Fibroblast of peridontal ligament (primary cell): ENCODE measurements around the gene ZNF727.
"Not testable (repeated sequence)": the region's sequence is repeated elsewhere in the genome, so short reads cannot be mapped to it uniquely, and the experiment has no call there.

ENCODE experiments used
- DNase-seq: peaks from one replicate; pipeline ENCODE4 v3.0.0-alpha.2; 2010; ENCODE audit errors: extremely low read depth

Gene ZNF727

GRCh38 chr7:64045301-64046040 lies at the start of gene ZNF727:
Gene ZNF727, plus strand, starts transcription at chr7:64045434. Its CDS starts 188 bp downstream, at chr7:64045622.
- DNase-seq = no peak

GRCh38 chr7:63998549-63998948 lies 46.7 kb upstream of the ZNF727 start, which contains the start of gene ZNF722:
Gene ZNF722, plus strand, starts transcription at chr7:63998849. Its CDS starts 113 bp downstream, at chr7:63998962.
- no peak for DNase-seq

GRCh38 chr7:64015496-64015895 lies 29.7 kb upstream of the ZNF727 start:
- DNase-seq = not testable (repeated sequence)

GRCh38 chr7:64035388-64035787 lies 9.8 kb upstream of the ZNF727 start:
- DNase-seq = no peak

- no peak for DNase-seq
Observed at GRCh38 chr7:64037095-64037494, 8.1 kb upstream of the ZNF727 start.

- DNase-seq = no peak
Observed at GRCh38 chr7:64046041-64046389, 781 bp downstream of the ZNF727 start.

GRCh38 chr7:64077837-64078698 lies 32.8 kb downstream of the ZNF727 start:
- not testable (repeated sequence) for DNase-seq

GRCh38 chr7:64078699-64078994 lies 33.4 kb downstream of the ZNF727 start:
- no peak for DNase-seq

GRCh38 chr7:64087501-64087900 lies 42.3 kb downstream of the ZNF727 start:
- no peak for DNase-seq

- DNase-seq = not testable (repeated sequence)
Observed at GRCh38 chr7:64088863-64089262, 43.6 kb downstream of the ZNF727 start.
